NOMO-1 (cell line): Measurements from ENCODE around the gene ZNF630.
"Not testable (repeated sequence)": the region's sequence is repeated elsewhere in the genome, so short reads cannot be mapped to it uniquely, and the experiment has no call there.

Source experiments
- DNase-seq, 2 experiments: peaks; one replicate each; lab custom pipeline; 2025; ENCODE audit not compliant: unreplicated experiment in 2 of 2; lab: John Stamatoyannopoulos, UW

Gene ZNF630

DNA sequence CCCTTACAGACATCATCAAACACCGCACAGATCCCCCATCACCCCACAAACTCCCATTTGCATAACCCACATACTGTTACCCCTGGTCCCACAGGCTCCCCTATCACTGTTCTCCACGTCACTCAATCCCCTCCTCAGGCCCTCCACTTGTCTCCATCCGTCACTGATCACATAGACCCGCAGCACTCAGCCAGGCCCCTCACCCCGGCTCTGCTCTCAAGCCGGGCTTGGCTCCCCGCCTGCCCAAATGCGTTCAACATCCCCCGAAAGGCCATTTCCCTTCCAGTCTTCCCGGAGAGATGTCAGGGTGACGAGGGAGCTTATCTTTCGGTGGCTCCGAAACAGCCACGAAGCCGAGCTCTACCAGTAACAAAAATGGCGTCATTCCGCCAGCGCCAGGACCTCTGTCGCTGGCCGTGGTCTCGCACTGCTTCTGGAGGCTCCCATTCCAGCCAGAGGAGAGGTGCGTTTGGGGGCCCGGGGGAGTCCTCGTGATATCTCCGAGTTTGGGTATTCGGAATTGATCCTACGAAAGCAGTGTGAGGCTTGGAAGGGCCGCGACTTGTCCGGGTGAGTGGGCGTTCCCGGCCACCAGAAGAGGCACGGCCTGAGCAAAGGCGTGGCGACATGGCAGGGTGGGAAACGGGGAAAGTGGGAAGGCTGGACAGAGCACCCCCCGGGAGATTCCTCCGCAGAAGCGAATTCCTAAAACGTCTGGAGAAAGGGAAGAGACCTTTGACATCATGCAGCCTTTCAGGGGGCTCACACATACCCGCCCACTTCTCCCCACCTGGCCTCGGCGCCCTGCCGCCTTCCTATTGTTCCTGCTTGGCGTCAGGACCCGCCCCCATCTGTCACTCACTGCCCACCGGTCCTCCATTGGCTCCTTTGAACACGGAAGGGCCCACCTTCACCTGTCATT, at the start of gene ZNF630:
ZNF630 (minus strand) TSS at position 577 of the 922 bp plus-strand sequence. CDS start 4,754 bp downstream, outside the sequence.
- peak; percentile 70 to 72 for DNase-seq

DNA sequence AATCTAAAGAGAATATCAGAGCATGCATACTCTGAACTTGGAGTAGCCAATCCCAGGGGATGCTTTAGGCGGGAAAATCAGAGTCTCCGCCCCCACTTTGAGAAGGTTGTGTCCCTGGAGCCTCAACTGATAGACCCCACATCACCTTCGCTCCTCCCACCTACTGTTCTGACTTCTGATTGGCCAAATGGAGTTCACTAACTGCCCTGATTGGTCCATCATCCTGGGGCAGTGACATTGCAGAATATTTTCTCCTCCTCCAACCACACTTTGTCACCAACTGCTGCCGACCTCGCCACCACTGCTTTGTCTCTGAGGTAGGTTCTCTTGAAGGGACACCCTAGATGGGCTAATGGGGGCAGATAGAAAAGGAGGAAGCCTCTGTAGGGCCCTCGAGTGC, 36.3 kb upstream of the ZNF630 start:
- no peak for DNase-seq

DNA sequence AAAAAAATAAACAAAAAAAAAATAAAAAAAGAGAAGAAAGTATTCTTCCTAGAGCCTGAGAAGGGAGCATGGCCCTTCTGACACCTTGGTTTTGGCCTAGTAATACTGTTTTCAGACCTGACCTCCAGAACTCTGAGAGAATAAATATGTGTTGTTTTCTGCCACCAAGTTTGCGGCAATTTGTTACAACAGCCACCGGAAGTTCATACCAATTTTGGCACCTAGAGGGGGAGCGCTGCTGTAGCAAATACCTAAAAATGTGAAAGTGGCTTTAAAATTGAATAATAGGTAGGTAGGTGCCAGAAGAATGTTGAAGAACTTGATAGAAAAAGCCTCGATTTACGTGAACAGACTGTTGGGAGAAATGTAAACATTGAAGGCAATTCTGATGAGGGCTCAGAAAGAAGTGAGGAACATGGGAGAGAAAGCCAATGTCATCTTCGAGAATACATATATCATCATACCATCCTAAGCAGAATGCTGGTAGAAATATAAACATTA, 31.5 kb upstream of the ZNF630 start:
- DNase-seq = no peak

DNA sequence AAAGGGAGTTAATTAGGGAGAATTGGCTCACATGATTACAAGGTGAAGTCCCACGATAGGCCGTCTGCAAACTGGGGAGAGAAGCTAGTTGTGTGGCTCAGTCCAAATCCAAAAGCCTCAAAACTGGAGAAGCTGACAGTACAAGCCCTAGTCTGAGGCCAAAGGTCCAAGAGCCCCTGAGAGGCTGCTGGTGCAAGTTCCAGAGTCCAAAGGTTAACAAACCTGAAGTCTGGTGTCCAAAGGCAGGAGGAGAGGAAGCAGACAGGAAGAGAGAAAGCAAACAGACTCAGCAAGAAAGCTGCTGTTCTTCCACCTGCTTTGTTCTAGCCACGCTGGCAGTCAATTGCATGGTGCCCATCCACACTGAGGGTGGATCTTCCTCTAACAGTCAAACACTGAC, 30.0 kb upstream of the ZNF630 start:
- DNase-seq = no peak

DNA sequence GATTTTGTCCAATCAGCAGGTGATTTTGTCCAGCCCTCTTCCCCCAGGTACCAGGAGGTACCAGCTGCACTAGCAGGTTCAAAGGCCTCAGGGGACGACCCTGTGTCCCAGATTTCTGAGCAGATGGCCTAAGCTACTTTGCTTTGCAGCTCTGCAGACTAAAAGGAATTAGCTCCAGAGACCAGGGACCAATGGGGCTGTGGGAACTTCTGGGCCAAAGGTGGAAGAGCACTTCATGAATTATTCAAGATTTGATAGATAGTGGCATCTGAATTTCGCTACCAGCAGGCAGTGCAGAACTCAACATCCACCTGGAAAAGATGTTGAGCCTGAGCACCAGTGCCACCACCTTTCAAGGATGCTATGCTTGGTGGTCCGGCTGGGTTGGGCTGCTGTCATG, 21.1 kb upstream of the ZNF630 start:
- DNase-seq = not testable (repeated sequence)

DNA sequence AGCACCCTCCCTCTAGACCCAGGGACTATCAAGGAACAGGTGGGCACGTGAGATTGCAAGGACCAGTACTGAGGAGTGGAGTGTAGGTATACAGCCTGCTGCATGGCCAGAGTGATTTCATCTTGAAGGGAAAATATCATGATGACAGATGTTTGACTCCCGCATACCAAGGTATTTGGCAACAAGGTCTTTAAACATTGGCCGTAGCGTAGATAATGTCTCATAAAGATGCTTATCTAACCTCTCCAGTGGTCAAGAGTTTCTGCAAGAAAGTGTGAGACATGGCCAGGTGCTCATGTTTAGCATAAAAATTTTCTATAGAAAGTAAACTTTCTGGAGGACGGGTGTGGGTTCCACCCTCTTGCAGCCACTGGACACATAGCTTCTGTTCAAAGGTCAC, 18.7 kb upstream of the ZNF630 start:
- no peak for DNase-seq

DNA sequence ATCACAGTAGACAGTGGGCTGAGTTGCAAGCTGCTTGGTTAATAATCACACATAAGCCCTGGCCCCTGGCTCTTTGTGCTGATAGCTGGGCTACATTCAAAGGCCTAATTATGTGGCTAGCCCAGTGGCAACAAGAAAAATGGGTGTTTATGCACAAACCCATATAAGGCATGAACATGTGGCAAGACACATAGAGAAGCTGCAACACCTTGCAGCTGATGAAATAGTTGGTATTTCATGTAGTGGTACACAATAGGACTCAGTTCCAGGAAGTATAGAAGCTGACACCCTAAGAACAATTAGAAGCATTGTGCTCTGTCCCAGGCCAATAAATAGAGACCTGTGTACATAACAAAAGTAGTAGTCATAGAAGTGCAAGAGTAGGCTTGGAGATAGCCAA, 14.6 kb upstream of the ZNF630 start:
- no peak for DNase-seq

DNA sequence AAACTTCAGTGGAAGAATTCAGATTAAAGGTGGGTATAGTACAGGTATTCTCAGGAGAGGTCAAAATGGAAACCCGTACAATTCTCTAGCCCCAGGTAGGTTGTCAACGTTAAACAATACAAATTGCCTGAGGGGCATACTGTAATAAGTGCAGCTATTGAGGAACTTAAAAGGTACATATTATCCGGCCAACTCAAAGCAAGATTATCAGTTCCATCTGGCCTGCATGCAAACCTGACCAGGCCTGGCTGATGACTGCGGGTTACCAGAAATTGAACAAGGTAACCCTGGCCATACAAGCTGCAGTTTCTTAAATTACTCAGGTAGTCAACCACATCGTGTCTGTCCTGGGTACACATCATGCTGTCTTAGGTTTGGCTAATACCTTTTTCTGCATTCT, 12.3 kb upstream of the ZNF630 start:
- DNase-seq = no peak

DNA sequence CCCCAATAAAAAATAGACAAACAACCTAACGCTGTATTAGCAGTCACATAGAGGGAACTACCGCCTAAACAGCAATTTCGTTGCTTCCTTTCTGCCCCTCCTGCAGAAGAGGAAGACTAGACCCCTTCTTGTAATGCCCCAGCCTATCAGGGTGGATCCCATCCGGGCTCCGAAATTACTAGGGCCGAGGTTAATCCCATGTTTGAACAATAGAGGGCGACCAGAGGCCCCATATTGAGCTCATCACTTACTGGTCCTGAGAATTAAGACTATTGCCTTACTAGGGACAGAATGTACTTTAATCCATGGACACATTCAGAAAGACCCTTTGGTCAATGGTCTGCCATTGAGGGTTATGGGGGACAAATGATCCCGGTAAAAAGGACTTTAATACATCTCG, 11.8 kb upstream of the ZNF630 start:
- DNase-seq = peak; percentile 44 to 47

DNA sequence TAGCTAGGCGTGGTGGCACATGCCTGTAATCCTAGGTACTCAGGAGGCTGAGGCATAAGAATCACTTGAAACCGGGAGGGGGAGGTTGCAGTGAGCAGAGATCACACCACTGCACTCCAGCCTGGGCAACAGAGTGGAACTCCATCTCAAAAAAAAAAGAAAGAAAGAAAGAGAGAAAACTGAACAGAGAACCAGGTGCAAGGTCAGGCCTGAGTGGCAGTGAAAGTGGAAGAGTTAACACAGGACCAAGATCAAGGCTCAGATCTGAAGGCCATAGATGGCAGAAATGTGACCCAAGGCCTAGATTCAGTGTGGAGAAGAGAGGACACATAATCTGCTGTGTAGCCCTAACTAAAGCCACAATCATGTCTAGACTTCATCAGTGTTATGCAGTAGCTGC, 4.9 kb upstream of the ZNF630 start:
- no peak for DNase-seq

DNA sequence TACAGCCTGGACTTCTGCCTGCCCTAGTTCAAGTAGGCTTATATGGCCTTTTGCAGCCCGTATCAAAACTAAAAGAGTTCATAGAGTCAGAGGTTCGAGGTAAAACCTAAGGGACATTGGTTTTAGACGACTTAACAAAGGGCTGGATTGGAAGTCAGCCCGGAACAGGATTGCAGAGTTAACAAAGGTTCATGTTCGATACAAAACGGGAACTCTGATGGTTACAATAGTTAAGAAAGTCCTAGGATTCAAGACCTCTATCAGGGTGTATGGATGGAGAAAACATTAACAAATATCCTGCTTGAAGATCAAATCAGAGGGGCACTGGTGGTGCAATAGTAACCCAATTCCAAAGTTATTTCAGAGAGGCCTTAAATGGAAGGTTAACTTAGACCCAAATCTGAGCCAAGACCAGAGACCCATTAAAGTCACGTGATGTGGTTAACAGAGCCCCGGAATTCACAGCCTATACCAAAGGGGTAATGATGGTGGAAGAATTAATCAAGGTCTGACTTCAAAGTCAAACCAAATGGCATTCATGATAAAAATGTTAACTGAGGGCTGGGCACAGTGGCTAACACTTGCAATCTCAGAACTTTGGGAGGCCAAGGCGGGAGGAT, 656 bp upstream of the ZNF630 start:
- DNase-seq = no peak

DNA sequence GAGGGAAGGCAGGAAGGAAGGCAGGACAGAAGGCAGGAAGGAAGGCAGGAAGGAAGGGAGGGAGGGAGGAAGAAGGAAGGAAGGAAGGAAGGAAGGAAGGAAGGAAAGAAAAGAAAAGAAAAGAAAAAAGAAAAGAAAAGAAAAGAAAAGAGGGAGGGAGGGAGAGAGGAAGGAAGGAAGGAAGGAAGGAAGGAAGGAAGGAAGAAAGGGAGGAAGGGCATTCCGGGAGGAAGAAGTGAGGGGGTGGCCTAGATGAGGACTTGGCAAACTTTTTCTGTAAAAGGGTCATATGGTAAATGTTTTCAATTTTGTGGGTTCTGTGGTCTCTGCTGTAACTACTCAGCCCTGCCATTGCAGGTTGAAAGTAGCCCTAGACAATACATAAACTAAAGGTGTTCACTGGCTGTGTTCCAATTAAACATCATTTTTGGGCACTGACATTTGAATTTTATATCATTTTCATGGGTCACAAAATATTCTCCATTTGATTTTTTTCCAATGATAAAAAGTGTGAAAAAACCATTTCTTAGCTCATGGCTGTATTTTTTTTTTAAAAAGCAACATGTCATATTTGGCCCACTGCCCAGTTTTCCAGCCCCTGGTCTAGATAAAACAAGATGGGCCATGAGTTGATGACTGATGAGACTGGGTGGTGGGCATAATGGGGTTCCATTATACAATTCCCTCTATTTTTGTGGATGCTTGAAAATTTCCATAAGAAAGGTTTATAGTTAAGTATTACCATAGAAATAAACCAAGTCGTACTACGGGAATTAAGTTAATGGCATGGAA, 3.1 kb downstream of the ZNF630 start:
- DNase-seq = no peak

DNA sequence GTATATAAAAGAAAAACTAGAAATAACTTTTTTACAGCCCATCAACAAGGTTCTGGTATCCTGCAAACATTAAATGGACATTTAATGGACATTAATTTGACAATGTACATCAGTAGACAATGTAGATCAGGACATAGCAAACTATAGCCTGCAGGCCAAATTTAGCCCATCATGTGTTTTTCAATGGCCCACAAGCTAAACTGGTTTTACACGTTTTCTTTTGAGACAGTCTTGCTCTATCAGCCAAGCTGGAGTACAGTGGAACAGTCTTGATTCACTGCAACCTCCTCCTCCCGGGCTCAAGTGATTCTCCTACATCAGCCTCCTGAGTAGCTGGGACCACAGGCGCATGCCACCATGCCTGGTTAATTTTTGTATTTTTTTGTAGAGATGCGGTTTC, 7.2 kb downstream of the ZNF630 start:
- no peak for DNase-seq

DNA sequence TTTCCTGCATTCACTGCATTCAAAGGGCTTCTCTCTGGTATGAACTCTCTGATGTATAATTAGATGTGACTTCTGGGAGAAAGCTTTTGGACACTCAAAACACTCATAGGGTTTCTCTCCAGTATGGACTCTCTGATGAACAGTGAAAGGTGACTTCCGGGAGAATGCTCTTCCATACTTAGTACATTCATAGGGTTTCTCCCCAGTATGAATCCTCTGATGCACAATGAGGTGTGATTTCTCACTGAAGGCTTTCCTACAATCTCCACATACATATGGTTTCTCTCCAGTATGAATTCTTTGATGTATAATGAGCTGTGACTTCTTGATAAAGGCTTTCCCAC, 12.2 kb downstream of the ZNF630 start:
- DNase-seq = no peak

DNA sequence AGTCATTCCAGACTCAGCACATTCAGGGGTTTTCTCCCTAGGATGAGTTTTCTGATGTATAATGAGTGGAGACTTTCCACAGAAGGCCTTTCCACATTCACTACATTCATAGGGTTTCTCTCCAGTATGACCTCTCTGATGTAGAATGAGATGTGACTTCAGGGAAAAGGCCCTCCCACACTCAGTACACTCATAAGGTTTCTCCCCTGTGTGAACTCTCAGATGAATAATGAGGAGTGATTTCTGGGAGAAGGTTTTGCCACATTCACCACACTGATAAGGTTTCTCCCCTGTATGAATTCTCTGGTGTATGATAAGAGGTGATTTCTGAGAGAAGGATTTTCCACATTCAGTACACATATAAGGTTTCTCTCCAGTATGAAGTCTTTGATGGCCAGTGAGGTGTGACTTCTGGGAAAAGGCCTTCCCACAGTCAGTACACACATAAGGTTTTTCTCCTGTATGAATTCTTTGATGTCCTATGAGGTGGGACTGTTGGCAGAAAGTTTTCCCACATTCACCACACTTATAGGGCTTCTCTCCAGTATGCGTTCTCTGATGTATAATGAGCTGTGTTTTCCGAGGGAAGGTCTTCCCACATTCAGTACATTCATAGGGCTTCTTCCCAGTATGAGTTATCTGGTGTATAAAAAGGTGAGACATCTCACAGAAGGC, 12.7 kb downstream of the ZNF630 start:
- no peak for DNase-seq

DNA sequence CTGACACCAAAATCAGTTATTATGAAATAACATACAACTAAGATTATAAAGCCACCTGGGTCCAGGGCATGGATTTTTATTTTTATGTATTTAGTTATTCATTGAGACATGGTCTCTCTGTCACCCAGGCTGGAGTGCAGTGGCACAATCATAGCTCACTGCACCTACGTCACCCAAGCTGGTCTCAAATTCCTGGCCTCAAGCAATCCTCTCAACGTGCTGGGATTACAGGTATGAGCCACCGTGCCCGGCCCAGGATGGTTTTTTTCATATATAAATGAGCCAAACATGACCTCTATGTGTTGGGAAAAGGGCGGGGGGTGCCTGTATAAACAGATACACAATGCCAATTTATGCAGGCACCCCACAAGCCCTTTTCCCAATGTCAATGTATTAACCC, 24.6 kb downstream of the ZNF630 start:
- no peak for DNase-seq

DNA sequence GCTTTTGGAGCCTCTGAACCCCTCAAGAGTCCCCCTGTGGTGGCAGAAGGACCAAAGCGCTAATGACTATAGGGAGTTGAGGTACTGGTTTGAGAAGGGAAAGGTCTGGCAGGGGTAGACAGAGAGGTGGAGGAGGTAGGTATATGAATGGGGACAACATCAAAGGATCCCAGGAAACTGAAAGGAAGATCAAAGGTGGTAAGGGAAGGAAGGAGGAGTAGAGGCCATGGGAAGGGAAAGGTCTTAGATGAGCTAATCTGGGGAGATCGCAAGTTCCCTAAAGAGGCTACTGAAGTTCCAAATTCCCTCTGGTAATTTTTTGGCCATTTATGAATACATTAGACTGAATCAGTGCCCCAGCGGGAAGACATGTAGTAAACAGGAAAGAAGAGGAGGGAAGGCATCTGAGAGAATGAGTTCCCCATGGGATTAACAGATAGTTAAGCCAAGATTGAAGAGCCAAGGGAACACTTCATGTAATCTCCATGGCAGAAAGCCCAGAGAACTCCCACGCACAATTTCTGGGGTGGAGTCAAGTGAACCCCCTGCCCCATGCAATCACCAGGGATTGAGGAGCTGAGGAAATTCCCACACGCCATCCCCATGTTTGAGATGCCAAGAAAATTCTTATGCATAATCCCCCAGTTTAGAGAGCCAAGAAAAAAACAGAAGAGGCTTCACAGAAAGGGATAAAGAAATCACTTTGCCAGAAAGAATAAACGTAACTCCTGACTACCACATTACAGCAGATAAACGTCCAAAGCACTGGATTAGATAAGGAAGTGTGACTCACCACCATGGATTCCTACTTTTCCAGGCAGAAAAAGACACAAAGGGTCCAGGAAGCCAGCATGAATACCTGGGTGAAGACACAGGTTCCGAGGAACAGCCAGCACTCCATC, 25.8 kb downstream of the ZNF630 start:
- no peak for DNase-seq

DNA sequence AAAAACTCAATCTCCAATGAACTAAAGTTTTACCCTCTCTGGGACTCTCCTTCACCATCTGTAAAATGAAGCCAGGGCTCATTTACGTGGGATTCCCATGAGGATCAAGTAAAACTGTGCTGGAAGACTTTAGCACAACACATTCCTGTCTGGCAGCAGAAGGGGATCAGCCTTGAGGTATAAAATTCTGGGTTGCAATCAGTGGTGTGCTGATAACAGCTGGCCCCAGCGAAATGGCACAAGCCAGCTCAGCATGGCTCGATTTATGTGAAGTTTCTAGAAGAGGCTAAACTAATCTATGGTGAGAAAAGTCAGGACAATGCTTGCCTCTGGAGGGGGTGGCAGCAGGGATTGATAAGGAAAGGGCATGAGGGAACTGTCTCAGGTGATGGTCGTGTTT, 28.4 kb downstream of the ZNF630 start:
- DNase-seq = no peak

DNA sequence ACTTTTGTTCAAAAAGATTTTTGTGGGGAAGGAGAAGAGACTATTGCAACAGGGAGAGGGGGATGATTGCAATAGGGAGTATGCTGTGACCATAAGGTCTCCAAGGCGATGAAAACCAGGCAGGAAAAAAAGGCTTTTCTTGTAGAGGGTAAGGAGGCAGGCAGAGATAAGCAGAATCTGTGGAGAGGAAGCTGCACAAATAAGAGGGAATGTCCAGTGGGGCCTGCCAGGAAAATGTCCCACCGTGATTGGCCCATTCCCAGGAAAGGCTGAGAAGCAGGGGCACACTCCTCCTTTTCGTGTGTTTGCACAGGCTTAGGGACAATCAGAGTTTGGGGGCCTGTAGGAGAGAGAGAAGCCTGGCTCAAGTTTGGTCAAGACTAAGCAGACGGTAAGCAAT, 35.5 kb downstream of the ZNF630 start:
- DNase-seq = no peak

DNA sequence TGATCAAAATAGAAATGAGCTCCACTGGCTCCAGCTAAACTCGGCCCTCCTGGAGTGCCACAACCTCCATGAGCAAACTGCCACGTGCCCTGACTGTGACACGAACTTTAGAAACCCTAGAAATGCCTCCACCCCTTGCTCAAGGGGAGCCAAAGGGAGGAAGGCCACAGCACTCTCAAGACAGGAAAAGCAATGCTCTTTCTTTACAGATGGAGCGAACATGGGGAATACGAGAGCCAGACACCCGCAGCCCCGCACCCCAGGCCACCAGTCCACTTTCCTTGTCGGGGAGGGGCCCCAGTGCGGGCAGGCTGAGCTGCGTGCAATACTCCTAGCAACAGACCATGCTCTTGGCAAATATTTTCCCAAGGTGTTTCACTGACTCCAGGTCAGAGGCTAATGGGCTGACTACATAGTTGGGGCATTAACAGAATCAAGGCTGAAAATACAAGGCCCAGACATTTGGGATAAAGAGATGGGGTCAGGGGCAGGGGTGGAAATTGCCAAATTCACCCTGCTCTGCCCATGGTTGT, 40.7 kb downstream of the ZNF630 start:
- DNase-seq = not testable (repeated sequence)
